ENCODE data around the gene TMEM235.
"Not testable (repeated sequence)": the region's sequence is repeated elsewhere in the genome, so short reads cannot be mapped to it uniquely, and the experiment has no call there.

Gene TMEM235

GRCh38 chr17:78238823-78239488 lies 7.5 kb downstream of the TMEM235 start:
- DNase-seq: no peak

- DNase-seq: no peak
These were observed 8.1 kb downstream of the TMEM235 start for GRCh38 chr17:78239489-78239931.

GRCh38 chr17:78240012-78240655 lies 8.7 kb downstream of the TMEM235 start:
- DNase-seq: no peak

GRCh38 chr17:78240839-78241238 lies 9.4 kb downstream of the TMEM235 start:
- DNase-seq: no peak

GRCh38 chr17:78241277-78242023 lies 10.0 kb downstream of the TMEM235 start:
- no peak for DNase-seq

GRCh38 chr17:78242024-78242742 lies 10.8 kb downstream of the TMEM235 start:
- DNase-seq: no peak

- no peak for DNase-seq
These were observed 15.9 kb downstream of the TMEM235 start for GRCh38 chr17:78247304-78247703.

GRCh38 chr17:78248051-78248914 lies 16.9 kb downstream of the TMEM235 start:
- no peak for DNase-seq

GRCh38 chr17:78249074-78249817 lies 17.8 kb downstream of the TMEM235 start:
- DNase-seq: no peak

GRCh38 chr17:78249818-78250806 lies 18.7 kb downstream of the TMEM235 start:
- DNase-seq: no peak

GRCh38 chr17:78250891-78251772 lies 19.7 kb downstream of the TMEM235 start:
- peak; percentile 87 for DNase-seq

GRCh38 chr17:78251773-78252103 lies 20.3 kb downstream of the TMEM235 start:
- DNase-seq: no peak

GRCh38 chr17:78252111-78252634 lies 20.7 kb downstream of the TMEM235 start:
- DNase-seq: peak; percentile 86

- no peak for DNase-seq
These were observed 21.5 kb downstream of the TMEM235 start for GRCh38 chr17:78252701-78253635.

GRCh38 chr17:78253636-78253945 lies 22.2 kb downstream of the TMEM235 start:
- DNase-seq: not testable (repeated sequence)

- peak; percentile 83 for DNase-seq
These were observed 22.7 kb downstream of the TMEM235 start for GRCh38 chr17:78253946-78254672.

- no peak for DNase-seq
These were observed 23.7 kb downstream of the TMEM235 start for GRCh38 chr17:78255029-78255656.

Data from CD4-positive, alpha-beta T cell treated with Interleukin-12 subunit alpha and Interleukin-12 subunit beta, for 1 hour (primary cell).